Endothelial cell (in vitro differentiated cells): ENCODE data around the gene CFAP57. TPM values are rescaled to one million over a fixed set of nuclear protein-coding genes. Genes with fewer than 3 reads are reported as not detected.

Experiments
- DNase-seq: peaks from one replicate; pipeline ENCODE4 v3.0.0; 2021; ENCODE audit warnings: low spot score
- H3K27ac Mint-ChIP-seq: one replicate; pipeline ENCODE4 v1.8.0; 2021; ENCODE audit warnings: mixed read lengths, inconsistent platforms; ENCODE audit not compliant: unreplicated experiment
- H3K27me3 Mint-ChIP-seq: one replicate; pipeline ENCODE4 v1.8.0; 2021; ENCODE audit warnings: mild to moderate bottlenecking, moderate library complexity, mixed read lengths, inconsistent platforms; ENCODE audit not compliant: unreplicated experiment
- H3K36me3 Mint-ChIP-seq: one replicate; pipeline ENCODE4 v1.8.0; 2021; ENCODE audit warnings: mild to moderate bottlenecking, low read depth, mixed read lengths, inconsistent platforms; ENCODE audit not compliant: unreplicated experiment
- H3K4me1 Mint-ChIP-seq: one replicate; pipeline ENCODE4 v1.8.0; 2021; ENCODE audit warnings: mild to moderate bottlenecking, mixed read lengths, inconsistent platforms; ENCODE audit not compliant: unreplicated experiment
- H3K4me3 Mint-ChIP-seq: one replicate; pipeline ENCODE4 v1.8.0; 2021; ENCODE audit warnings: mild to moderate bottlenecking, mixed read lengths, inconsistent platforms; ENCODE audit not compliant: unreplicated experiment
- H3K9me3 Mint-ChIP-seq: one replicate; pipeline ENCODE4 v1.8.0; 2021; ENCODE audit warnings: mixed read lengths, inconsistent platforms; ENCODE audit not compliant: unreplicated experiment
- CTCF ChIP-seq: fragments of 200-600 bp; sonication (generic); IDR thresholded peaks from one replicate; pipeline ENCODE4 v1.5.0; 2021; ENCODE audit warnings: antibody characterized with exemption; ENCODE audit not compliant: unreplicated experiment
- total RNA-seq: library from RNA; stranded (reverse); fragmentation: NEBNext Ultra II Directional; extraction: Animal tissue kit (Norgen Biotek cat#: 25700); gene quantifications from one replicate; pipeline ENCODE4 v1.2.1, GENCODE V29; 2021; ENCODE audit not compliant: unreplicated experiment

The CFAP57 gene
- total RNA-seq, 1 donor from 2014 or later = 0.49 TPM

- peaks cover 4% of the 10 kb centered on the region for H3K27me3 Mint-ChIP-seq
- no peak overlapping the region for H3K27ac Mint-ChIP-seq
- no peak for DNase-seq
- peaks cover 6% of the 10 kb centered on the region for H3K4me1 Mint-ChIP-seq
- H3K36me3 Mint-ChIP-seq = no peaks in the 10 kb centered on the region
- no peak overlapping the region for H3K4me3 Mint-ChIP-seq
- no peaks in the 10 kb centered on the region for H3K9me3 Mint-ChIP-seq
- no peak for TF ChIP-seq CTCF
Observed at GRCh38 chr1:43243299-43243698, 71.2 kb downstream of the CFAP57 start.

GRCh38 chr1:43246466-43247213, 74.5 kb downstream of the CFAP57 start:
- H3K9me3 Mint-ChIP-seq = no peaks in the 10 kb centered on the region
- peaks cover 2% of the 10 kb centered on the region for H3K27me3 Mint-ChIP-seq
- no peaks in the 10 kb centered on the region for H3K4me1 Mint-ChIP-seq
- TF ChIP-seq CTCF = no peak
- H3K36me3 Mint-ChIP-seq = no peaks in the 10 kb centered on the region
- H3K27ac Mint-ChIP-seq = no peak overlapping the region
- no peak overlapping the region for H3K4me3 Mint-ChIP-seq
- no peak for DNase-seq

GRCh38 chr1:43247256-43247921, 75.3 kb downstream of the CFAP57 start:
- Mint-ChIP-seq H3K27ac (no peak overlapping the region), H3K4me1 (no peaks in the 10 kb centered on the region), H3K36me3 (no peaks in the 10 kb centered on the region), H3K27me3 (peaks cover 2% of the 10 kb centered on the region), H3K9me3 (no peaks in the 10 kb centered on the region), H3K4me3 (no peak overlapping the region)
- no peak for DNase-seq
- no peak for TF ChIP-seq CTCF

- Mint-ChIP-seq H3K9me3 (no peaks in the 10 kb centered on the region), H3K4me3 (no peak overlapping the region), H3K27me3 (peaks cover 3% of the 10 kb centered on the region), H3K4me1 (no peaks in the 10 kb centered on the region), H3K27ac (no peak overlapping the region), H3K36me3 (peaks cover 5% of the 10 kb centered on the region)
- DNase-seq = no peak
- no peak for TF ChIP-seq CTCF
Observed at GRCh38 chr1:43250351-43250761, 78.2 kb downstream of the CFAP57 start.

GRCh38 chr1:43251024-43251423, 78.9 kb downstream of the CFAP57 start:
- H3K9me3 Mint-ChIP-seq = peaks cover under 1% of the 10 kb centered on the region
- H3K36me3 Mint-ChIP-seq = peaks cover 6% of the 10 kb centered on the region
- H3K27ac Mint-ChIP-seq = no peak overlapping the region
- H3K27me3 Mint-ChIP-seq = peaks cover 4% of the 10 kb centered on the region
- H3K4me1 Mint-ChIP-seq = no peaks in the 10 kb centered on the region
- no peak for TF ChIP-seq CTCF
- no peak for DNase-seq
- H3K4me3 Mint-ChIP-seq = no peak overlapping the region
